HCT116 (cell line): ENCODE results near the gene GMPPB. TPM values are rescaled to one million over a fixed set of nuclear protein-coding genes. Genes with fewer than 3 reads are reported as not detected.

Source experiments
- ATAC-seq: fragments of 200-7000 bp; cut with Tn5 transposase; 2 replicates; pipeline ENCODE4 v1.9.1; 2020; ENCODE audit warnings: mild to moderate bottlenecking, moderate library complexity
- BruUV-seq: library from RNA; stranded (reverse); fragments of 400-500 nt; replicated peaks from 2 replicates; lab custom pipeline; 2021; lab: Mats Ljungman, UMichigan
- CTCF ChIA-PET: fragments of 300-600 bp; sonication (Branson Sonifier 250); formaldehyde crosslinking; loops from one replicate; lab custom pipeline; 2021; ENCODE audit warnings: antibody characterized with exemption; lab: Charles Lee
- POLR2A ChIA-PET: fragments of 300-600, 350-600 bp; sonication (Branson Sonifier 250); formaldehyde crosslinking; loops from one replicate; lab custom pipeline; 2021; ENCODE audit warnings: antibody characterized with exemption; lab: Charles Lee
- RAD21 ChIA-PET, 2 experiments: fragments of 300-600 bp; sonication (Branson Sonifier 250); formaldehyde crosslinking; loops; one replicate each; lab custom pipeline; 2023; ENCODE audit warnings: low total read pairs in 2 of 2; ENCODE audit not compliant: uncharacterized antibody in 2 of 2, unreplicated experiment in 2 of 2, low non-redundant PET in 1 of 2; lab: Charles Lee
- DNase-seq: peaks from one replicate; pipeline ENCODE4 v3.0.0-alpha.2; 2010; ENCODE audit warnings: low read depth, low spot score
- H2AFZ ChIP-seq: fragments of 200-600 bp; shearing (Covaris generic), sonication (generic); 2 replicates; pipeline ENCODE4 v1.6.1; 2017; ENCODE audit warnings: low read depth, mixed run types, mixed read lengths, antibody characterized with exemption, low read length; ENCODE audit not compliant: poor library complexity, severe bottlenecking
- H3K27ac ChIP-seq: 2 replicates; pipeline ENCODE4 v1.5.1; 2012; ENCODE audit warnings: low read depth, low read length
- H3K27me3 ChIP-seq: fragments of 200-600 bp; sonication (generic); 2 replicates; pipeline ENCODE4 v1.6.1; 2016; ENCODE audit warnings: mixed run types, low read length, mixed read lengths; ENCODE audit not compliant: insufficient read depth
- H3K36me3 ChIP-seq, 2 experiments: fragments of 200-500 bp in 1 of 2; fragments of 200-600 bp in 1 of 2; sonication (Bioruptor generic) in 1 of 2; sonication (generic) in 1 of 2; 2 replicates each; pipeline versions ENCODE4 v1.5.1 to v1.6.1; 2014 to 2016; ENCODE audit warnings: low read length in 2 of 2, inconsistent platforms in 1 of 2, mixed read lengths in 1 of 2, mixed run types in 1 of 2; ENCODE audit not compliant: insufficient read depth in 2 of 2, control insufficient read depth in 1 of 2
- H3K4me1 ChIP-seq, 2 experiments: fragments of 200-600 bp in 1 of 2; sonication (generic) in 1 of 2; 2 replicates each; pipeline versions ENCODE4 v1.5.1 to v1.6.1; 2012 to 2017; ENCODE audit warnings: low read length in 2 of 2, inconsistent platforms in 1 of 2, mild to moderate bottlenecking in 1 of 2, mixed read lengths in 1 of 2, mixed run types in 1 of 2, moderate library complexity in 1 of 2; ENCODE audit not compliant: insufficient read depth in 2 of 2, control insufficient read depth in 1 of 2
- H3K4me2 ChIP-seq: fragments of 200-600 bp; sonication (generic); 2 replicates; pipeline ENCODE4 v1.6.1; 2017; ENCODE audit warnings: mixed run types, low read length, mixed read lengths
- H3K4me3 ChIP-seq, 2 experiments: fragments of 200-600 bp in 1 of 2; sonication (generic) in 1 of 2; replicated peaks in 1 of 2; 2 replicates each; pipeline ENCODE4 v1.5.1; 2011 to 2016; ENCODE audit warnings: low read length in 2 of 2, control low read depth in 1 of 2, low read depth in 1 of 2, mild to moderate bottlenecking in 1 of 2, mixed read lengths in 1 of 2, mixed run types in 1 of 2
- H3K79me2 ChIP-seq: fragments of 200-600 bp; sonication (generic); 2 replicates; pipeline ENCODE4 v1.6.1; 2017; ENCODE audit warnings: mild to moderate bottlenecking, mixed run types, low read length, moderate library complexity, mixed read lengths; ENCODE audit not compliant: insufficient read depth
- H3K9ac ChIP-seq: fragments of 200-600 bp; sonication (generic); 2 replicates; pipeline ENCODE4 v1.6.1; 2016; ENCODE audit warnings: low read length, mixed read lengths
- H3K9me2 ChIP-seq: fragments of 200-600 bp; sonication (generic), shearing (Covaris generic); 2 replicates; pipeline ENCODE4 v1.6.1; 2017; ENCODE audit warnings: mixed run types, mild to moderate bottlenecking, moderate library complexity; ENCODE audit not compliant: insufficient read depth
- H3K9me3 ChIP-seq, 2 experiments: fragments of 200-500 bp in 1 of 2; fragments of 200-600 bp in 1 of 2; sonication (Bioruptor generic) in 1 of 2; sonication (generic) in 1 of 2; 2 replicates each; pipeline ENCODE4 v1.6.1; 2014 to 2017; ENCODE audit warnings: low read length in 2 of 2, mixed read lengths in 2 of 2, inconsistent platforms in 1 of 2, low read depth in 1 of 2, mild to moderate bottlenecking in 1 of 2, mixed run types in 1 of 2, moderate library complexity in 1 of 2; ENCODE audit not compliant: control insufficient read depth in 1 of 2, insufficient read depth in 1 of 2
- H4K20me1 ChIP-seq: fragments of 200-600 bp; sonication (generic), shearing (Covaris generic); 2 replicates; pipeline ENCODE4 v1.6.1; 2017; ENCODE audit warnings: mixed run types, mild to moderate bottlenecking, moderate library complexity; ENCODE audit not compliant: insufficient read depth
- CBX3 ChIP-seq: IDR thresholded peaks from 2 replicates; pipeline ENCODE4 v1.6.1; 2012; ENCODE audit warnings: low read depth
- EZH2phosphoT487 ChIP-seq: fragments of 200-600 bp; IDR thresholded peaks from 2 replicates; pipeline ENCODE4 v1.6.1; 2018; ENCODE audit warnings: antibody characterized with exemption, borderline replicate concordance
- FOSL1 ChIP-seq: IDR thresholded peaks from 2 replicates; pipeline ENCODE4 v1.6.1; 2012; ENCODE audit warnings: low read depth
- RAD21 ChIP-seq: IDR thresholded peaks from 2 replicates; pipeline ENCODE4 v1.6.1; 2012; ENCODE audit warnings: low read depth, mild to moderate bottlenecking
- SRF ChIP-seq: IDR thresholded peaks from 2 replicates; pipeline ENCODE4 v1.6.1; 2012; ENCODE audit warnings: low read depth
- ZFX ChIP-seq: fragments of 450-650 bp; IDR thresholded peaks from 2 replicates; pipeline ENCODE4 v1.6.1; 2017
- ZNF274 ChIP-seq: fragments of 200-500 bp; sonication (Bioruptor generic); IDR thresholded peaks from 2 replicates; pipeline ENCODE4 v1.6.1; 2014; ENCODE audit warnings: mild to moderate bottlenecking, low read depth, low read length, inconsistent platforms
- intact Hi-C: fragments of 100-400 bp; cut with micrococcal nuclease; formaldehyde crosslinking; loops from 2 replicates; pipeline ENCODE4 v1.10.0; 2022
- total RNA-seq: library from RNA; stranded (reverse); gene quantifications from one replicate; pipeline ENCODE4 v1.2.1, GENCODE V29; 2021; ENCODE audit not compliant: unreplicated experiment
- TF ChIP-seq, protein P1 (sequence below): IDR thresholded peaks from 2 replicates; pipeline ENCODE4 v1.6.1; 2011; ENCODE audit warnings: mild to moderate bottlenecking, low read length, moderate library complexity; ENCODE audit not compliant: insufficient replicate concordance; ENCODE audit errors: extremely low read depth
- TF ChIP-seq, protein P2 (sequence below), 3 experiments: fragments of 200-600 bp in 1 of 3; sonication (generic) in 1 of 3; IDR thresholded peaks in 2 of 3; conservative IDR thresholded peaks in 1 of 3; 2 replicates each; pipeline ENCODE4 v1.5.1; 2012 to 2017; ENCODE audit warnings: low read depth in 2 of 3, low read length in 2 of 3, antibody characterized with exemption in 1 of 3, borderline replicate concordance in 1 of 3, control low read depth in 1 of 3, mild to moderate bottlenecking in 1 of 3, mixed read lengths in 1 of 3, mixed run types in 1 of 3, moderate library complexity in 1 of 3; ENCODE audit not compliant: insufficient read depth in 1 of 3
- TF ChIP-seq, protein P3 (sequence below): IDR thresholded peaks from 2 replicates; pipeline ENCODE4 v1.6.1; 2012; ENCODE audit warnings: low read depth

The GMPPB gene
- total RNA-seq, 1 experiment from 2014 or later, result 24.1 TPM

DNA sequence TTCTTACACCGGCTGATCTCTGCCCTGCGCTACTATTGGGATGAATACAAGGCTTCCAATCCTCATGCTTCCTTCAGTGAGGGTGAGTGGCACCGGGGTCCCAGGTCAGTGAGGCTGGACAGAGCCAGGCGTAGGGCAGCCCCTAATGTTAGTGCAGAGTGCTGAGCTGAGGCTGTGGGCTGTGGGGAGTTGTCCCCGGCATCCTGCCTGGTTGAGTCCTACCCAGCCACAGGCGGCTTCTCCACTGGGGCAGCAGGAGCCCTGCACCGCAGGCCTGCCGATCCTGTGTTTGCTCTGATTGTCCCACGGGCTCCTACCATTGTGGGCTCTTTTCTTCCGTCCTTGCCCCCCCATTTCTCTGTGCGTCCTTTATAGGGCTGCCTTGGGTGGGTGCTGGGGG, 21.1 kb downstream of the GMPPB start:
- no peak for DNase-seq
- Histone ChIP-seq H4K20me1 (no peaks in the 10 kb centered on the region), H3K27ac (no peak overlapping the region), H3K4me3 (no peak overlapping the region), H2AFZ (no peak overlapping the region), H3K9me2 (no peaks in the 10 kb centered on the region), H3K36me3 (peaks cover 0 to 8% of the 10 kb centered on the region in 2 experiments; a peak in 1 of 4 replicates), H3K9ac (no peak overlapping the region), H3K4me1 (no peaks in the 10 kb centered on the region), H3K4me2 (no peak overlapping the region), H3K27me3 (no peaks in the 10 kb centered on the region), H3K79me2 (no peaks in the 10 kb centered on the region), H3K9me3 (no peaks in the 10 kb centered on the region)
- intact Hi-C loops, result loop anchor here (1.0 kb wide), 3 partner anchors 137 to 487 kb away; no protein-coding TSS in a partner anchor
- RAD21 ChIA-PET, result no interaction called here
- CTCF ChIA-PET, result interaction anchor here (1.5 kb wide), 1 partner anchor 137 kb away, joined by 5 read pairs; no protein-coding TSS in a partner anchor
- no peak for ATAC-seq
- POLR2A ChIA-PET, result no interaction called here
- TF ChIP-seq CBX3, result no peak
- no peak for TF ChIP-seq FOSL1
- TF ChIP-seq RAD21, result no peak
- TF ChIP-seq, protein P1, sequence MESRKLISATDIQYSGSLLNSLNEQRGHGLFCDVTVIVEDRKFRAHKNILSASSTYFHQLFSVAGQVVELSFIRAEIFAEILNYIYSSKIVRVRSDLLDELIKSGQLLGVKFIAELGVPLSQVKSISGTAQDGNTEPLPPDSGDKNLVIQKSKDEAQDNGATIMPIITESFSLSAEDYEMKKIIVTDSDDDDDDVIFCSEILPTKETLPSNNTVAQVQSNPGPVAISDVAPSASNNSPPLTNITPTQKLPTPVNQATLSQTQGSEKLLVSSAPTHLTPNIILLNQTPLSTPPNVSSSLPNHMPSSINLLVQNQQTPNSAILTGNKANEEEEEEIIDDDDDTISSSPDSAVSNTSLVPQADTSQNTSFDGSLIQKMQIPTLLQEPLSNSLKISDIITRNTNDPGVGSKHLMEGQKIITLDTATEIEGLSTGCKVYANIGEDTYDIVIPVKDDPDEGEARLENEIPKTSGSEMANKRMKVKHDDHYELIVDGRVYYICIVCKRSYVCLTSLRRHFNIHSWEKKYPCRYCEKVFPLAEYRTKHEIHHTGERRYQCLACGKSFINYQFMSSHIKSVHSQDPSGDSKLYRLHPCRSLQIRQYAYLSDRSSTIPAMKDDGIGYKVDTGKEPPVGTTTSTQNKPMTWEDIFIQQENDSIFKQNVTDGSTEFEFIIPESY, result no peak
- no TSS peak for BruUV-seq

DNA sequence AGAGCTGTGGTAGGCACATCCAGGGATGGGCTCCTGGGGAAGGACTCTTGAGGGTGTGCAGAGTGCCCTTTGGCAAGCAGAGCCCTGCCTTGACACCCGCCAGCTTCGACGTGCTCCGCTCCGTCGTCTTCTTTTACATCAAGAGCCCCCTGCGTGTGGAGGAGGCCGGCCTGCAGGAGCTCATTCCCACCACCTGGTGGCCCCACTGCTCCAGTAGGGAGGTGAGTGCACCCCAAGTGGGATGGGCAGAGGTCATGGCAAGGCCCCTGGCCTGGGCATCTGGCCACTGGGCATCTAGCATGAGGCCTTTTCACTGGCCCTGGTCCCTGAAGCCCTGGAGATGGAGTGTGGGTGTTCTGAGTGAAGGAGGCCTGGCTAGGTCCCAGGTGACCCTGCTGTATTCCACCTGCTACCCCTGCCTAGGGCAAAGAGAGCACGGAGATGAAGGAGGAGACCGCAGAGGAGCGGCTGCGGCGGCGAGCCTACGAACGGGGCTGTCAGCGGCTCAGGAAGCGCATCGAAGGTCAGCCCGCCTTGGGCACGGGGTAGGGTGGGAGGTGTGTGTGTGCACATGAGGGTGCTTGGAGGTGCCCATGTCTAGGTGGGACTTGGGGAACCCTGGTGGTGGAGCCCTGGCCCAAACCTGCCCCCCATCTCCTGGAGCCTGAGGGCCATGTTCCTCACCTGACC, 22.2 kb downstream of the GMPPB start:
- Histone ChIP-seq H2AFZ (no peak overlapping the region), H3K9me3 (no peaks in the 10 kb centered on the region), H3K9me2 (no peaks in the 10 kb centered on the region), H3K9ac (no peak overlapping the region), H3K4me2 (no peak overlapping the region), H3K4me1 (no peaks in the 10 kb centered on the region), H3K4me3 (no peak overlapping the region), H3K36me3 (peaks cover 0 to 9% of the 10 kb centered on the region in 2 experiments; a peak in 1 of 4 replicates), H3K79me2 (no peaks in the 10 kb centered on the region), H3K27me3 (no peaks in the 10 kb centered on the region), H3K27ac (no peak overlapping the region), H4K20me1 (no peaks in the 10 kb centered on the region)
- ATAC-seq, result peak; percentile 44
- ChIA-PET POLR2A (no interaction called here), CTCF (interaction anchor here (0.6 to 2.8 kb wide), 6 partner anchors 9 to 238 kb away, joined by 3 to 25 read pairs (median 6); partner anchors contain the start of genes INKA1 and RBM6), RAD21 (interaction anchor here (0.7 to 1.0 kb wide), 3 partner anchors 162 to 209 kb away, joined by 3 to 4 read pairs (median 3); no protein-coding TSS in a partner anchor)
- DNase-seq, result no peak
- no TSS peak for BruUV-seq
- intact Hi-C loops, result no loop called here
- TF ChIP-seq SRF (no peak), CBX3 (no peak), EZH2phosphoT487 (no peak), RAD21 (peak; percentile 39; the same call in 1 of the 2 replicates), FOSL1 (no peak), ZFX (no peak), ZNF274 (no peak)
- TF ChIP-seq, protein P2, sequence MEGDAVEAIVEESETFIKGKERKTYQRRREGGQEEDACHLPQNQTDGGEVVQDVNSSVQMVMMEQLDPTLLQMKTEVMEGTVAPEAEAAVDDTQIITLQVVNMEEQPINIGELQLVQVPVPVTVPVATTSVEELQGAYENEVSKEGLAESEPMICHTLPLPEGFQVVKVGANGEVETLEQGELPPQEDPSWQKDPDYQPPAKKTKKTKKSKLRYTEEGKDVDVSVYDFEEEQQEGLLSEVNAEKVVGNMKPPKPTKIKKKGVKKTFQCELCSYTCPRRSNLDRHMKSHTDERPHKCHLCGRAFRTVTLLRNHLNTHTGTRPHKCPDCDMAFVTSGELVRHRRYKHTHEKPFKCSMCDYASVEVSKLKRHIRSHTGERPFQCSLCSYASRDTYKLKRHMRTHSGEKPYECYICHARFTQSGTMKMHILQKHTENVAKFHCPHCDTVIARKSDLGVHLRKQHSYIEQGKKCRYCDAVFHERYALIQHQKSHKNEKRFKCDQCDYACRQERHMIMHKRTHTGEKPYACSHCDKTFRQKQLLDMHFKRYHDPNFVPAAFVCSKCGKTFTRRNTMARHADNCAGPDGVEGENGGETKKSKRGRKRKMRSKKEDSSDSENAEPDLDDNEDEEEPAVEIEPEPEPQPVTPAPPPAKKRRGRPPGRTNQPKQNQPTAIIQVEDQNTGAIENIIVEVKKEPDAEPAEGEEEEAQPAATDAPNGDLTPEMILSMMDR (IDR thresholded peaks at IDR 0.05 in 2 of 3, conservative IDR thresholded peaks at IDR 0.05 in 1 of 3; ENCODE audit: borderline replicate concordance in 1 of 3, insufficient read depth in 1 of 3, low read depth in 2 of 3, low read length in 2 of 3), result peak; percentile 28 to 81 (median 73); a peak in 5 of 6 replicates
- TF ChIP-seq, protein P3, sequence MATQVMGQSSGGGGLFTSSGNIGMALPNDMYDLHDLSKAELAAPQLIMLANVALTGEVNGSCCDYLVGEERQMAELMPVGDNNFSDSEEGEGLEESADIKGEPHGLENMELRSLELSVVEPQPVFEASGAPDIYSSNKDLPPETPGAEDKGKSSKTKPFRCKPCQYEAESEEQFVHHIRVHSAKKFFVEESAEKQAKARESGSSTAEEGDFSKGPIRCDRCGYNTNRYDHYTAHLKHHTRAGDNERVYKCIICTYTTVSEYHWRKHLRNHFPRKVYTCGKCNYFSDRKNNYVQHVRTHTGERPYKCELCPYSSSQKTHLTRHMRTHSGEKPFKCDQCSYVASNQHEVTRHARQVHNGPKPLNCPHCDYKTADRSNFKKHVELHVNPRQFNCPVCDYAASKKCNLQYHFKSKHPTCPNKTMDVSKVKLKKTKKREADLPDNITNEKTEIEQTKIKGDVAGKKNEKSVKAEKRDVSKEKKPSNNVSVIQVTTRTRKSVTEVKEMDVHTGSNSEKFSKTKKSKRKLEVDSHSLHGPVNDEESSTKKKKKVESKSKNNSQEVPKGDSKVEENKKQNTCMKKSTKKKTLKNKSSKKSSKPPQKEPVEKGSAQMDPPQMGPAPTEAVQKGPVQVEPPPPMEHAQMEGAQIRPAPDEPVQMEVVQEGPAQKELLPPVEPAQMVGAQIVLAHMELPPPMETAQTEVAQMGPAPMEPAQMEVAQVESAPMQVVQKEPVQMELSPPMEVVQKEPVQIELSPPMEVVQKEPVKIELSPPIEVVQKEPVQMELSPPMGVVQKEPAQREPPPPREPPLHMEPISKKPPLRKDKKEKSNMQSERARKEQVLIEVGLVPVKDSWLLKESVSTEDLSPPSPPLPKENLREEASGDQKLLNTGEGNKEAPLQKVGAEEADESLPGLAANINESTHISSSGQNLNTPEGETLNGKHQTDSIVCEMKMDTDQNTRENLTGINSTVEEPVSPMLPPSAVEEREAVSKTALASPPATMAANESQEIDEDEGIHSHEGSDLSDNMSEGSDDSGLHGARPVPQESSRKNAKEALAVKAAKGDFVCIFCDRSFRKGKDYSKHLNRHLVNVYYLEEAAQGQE, result no peak
